Occipital lobe (tissue), 2 donors: ENCODE measurements around the gene LRRC15. TPM values are rescaled to one million over a fixed set of nuclear protein-coding genes. Genes with fewer than 3 reads are reported as not detected.

Experiments
- DNase-seq: peaks from one replicate; lab custom pipeline; 2025; lab: John Stamatoyannopoulos, UW
- total RNA-seq: library from RNA; depleted of rRNA; stranded (reverse); fragments of >200 nt; gene quantifications from one replicate; pipeline ENCODE4 v1.2.3, GENCODE V29; 2014

The LRRC15 gene
- total RNA-seq, 1 donor from 2014 or later: not detected

GRCh38 chr3:194320744-194321243 lies 48.7 kb downstream of the LRRC15 start:
- DNase-seq: no peak

DNA sequence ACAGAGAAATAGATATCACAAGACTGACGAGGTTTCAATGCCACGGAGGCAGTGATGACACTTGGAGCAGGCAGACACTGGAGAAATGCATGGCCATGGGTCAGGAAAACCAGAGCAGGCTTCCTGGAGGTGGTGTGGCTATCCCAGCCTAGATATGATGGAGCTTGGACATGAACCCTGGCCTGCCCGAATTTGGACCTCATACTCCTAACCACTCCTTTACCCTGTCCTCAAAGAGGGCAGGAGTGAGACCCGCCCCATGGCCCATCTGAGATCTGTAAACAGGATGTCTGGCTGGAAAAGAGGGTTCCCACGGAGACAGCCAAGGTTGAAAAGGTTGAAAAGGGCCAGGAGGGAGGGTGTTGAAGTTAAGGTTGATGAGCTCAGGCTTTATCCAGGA lies 49.4 kb downstream of the LRRC15 start:
- no peak for DNase-seq

- DNase-seq: no peak
Measured at GRCh38 chr3:194318511-194319161, 50.9 kb downstream of the LRRC15 start.

- DNase-seq: no peak
Measured at GRCh38 chr3:194316918-194317317, 52.6 kb downstream of the LRRC15 start.

DNA sequence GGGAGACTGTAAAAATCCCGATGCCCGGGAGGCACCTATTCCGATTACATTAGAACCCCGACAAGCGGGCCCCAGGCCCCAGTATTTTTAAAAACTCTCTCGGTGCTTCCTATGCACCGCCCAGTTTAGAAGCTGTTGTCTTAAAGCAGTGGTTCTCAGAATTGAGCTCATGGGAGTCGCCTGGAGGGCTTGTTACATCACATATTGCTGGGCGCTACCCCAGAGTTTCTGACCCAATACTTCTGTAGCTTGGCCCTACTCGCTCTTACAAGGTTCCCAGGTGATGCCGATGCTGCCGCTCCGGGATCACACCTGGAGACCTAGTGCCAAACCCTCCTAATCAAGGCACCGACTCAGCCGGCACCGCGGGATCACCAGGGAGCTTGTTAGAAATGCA lies 53.6 kb downstream of the LRRC15 start:
- no peak for DNase-seq

DNA sequence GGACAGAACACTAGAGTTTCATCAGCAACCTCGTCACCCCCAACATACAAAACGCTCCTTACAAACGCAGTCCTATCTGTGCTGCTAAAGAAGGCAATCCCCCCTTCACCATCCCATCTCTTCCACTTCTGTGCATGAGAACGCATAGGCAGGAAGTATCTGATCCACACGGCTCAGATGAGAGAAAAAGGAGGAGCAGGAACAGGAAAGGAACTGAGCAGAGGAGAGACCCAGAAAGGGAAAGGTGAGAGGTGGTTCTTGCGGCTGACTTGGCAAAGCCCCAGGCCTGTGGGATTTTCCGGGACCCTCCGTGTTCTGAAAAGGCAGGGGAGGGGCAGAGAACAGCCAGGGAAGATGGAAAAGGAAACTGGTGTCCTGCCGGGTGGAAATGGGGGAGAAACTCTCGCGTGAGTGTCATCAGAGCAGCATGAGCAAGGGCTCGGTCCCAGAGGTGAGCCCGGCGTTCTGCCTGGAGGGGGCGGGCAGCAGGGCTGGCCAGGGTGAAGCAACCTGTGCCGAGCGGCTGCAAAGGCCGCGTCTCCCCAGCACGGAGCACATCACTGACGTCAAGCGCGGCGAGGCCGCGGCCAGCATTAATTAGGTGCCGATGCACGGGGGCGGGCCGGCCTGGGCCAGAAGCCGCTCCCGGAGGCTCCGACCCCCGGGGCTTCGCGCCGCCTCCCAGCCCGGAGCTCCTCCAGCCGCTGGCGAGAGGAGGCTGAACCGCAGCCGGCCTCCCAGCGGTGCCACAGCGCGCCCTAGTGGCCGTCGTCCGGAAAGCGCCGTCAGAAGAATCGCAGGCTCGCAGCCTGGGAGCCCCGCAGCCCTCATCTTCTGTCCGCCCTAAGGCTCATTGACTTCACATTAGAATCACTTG lies 54.2 kb downstream of the LRRC15 start:
- DNase-seq: peak; percentile 74

DNA sequence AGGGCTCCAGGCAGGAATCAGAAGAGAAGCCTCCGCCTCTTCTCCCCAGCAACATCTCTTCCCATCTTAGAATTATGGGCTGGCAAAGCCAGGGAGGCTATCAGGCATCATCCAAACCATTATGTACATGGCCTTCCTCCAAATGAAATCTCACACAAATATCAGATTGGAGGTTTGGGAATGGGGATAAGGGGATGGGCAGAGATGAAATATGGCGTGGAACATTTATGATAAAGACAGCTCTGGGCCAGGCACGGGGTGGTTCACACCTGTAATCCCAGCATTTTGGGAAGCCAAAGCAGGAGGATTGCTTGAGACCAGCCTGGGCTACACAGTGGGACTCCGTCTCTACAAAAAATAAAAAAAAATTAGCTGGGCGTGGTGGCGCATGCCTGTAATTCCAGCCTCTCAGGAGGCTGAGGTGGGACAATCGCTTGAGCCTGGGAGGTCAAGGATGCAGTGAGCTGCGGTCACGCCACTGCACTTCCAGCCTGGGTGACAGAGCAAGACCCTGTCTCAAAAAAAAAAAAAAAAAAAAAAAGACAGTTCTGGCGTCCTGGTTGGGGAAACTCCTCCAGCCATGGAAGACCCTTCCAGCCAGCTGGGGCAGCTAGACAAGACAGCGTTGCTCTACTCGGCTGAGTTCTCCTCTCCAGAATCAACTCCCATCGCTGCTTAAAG lies 55.0 kb downstream of the LRRC15 start:
- no peak for DNase-seq

DNA sequence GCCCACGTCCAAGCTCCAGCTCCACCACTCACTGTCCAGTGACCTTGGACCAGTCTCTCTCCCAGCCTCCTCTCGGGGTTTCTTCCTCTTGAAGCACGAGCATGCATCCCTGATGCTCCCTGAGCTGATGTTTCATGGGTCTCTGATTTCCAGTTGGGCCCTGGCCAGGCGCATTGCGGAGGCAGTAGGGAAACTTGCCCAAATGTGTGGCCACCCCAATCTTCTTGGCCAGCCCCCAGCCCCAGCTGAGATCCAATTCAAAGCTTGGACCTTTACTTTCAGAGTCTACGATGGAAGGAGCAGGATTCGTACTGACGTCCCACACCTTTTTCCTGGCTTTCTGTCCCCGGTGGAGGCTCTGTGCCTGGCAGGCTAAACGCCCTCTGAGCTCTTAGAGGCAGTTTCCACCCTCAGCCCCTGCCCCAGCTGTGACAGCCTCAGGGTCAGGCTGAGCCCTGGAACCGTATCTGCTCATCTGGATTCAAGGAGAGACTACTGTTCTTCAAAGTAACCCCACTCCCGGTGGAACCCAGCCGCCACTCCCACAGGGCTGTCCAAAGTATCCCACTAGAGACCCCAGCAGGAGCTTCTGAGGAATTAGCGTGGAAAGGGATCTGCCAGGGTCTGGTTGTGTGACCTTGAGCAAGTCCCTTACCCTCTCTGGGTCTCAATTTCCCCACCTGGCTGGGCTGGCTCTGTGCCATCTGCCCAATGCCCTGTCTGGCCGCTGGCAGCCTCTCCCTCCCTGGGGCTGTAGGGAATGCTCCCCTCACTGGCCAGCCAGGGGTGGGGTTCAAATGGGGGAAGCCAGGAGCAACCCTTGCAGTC lies 55.8 kb downstream of the LRRC15 start:
- DNase-seq: no peak

- peak; percentile 35 for DNase-seq
Measured at GRCh38 chr3:194312743-194313281, 56.7 kb downstream of the LRRC15 start.

DNA sequence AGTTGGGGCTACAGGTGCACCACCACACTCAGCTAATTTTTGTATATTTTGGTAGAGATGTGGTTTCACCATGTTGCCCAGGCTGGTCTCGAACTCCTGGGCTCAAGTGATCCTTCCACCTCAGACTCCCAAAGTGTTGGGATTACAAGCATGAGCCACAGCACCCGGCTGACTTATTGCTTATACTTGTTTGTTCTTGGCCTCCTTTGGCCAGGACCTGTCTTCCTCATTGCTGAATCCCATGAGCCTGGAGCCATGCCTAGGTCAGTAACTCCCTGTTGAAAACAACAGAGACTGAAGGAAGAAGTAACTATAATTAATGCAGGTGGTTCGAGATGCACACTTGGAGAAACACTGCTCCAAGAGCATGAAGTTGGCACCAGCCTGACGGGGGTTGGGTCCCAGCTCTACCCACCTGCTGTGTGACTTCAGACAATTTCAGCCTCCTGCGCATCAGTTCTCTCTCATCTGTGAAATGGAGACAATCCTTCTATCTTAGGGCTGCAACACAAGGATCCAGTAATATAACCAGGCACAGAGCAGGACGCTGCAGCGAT lies 57.3 kb downstream of the LRRC15 start:
- DNase-seq: no peak

GRCh38 chr3:194311000-194311399 lies 58.5 kb downstream of the LRRC15 start:
- DNase-seq: no peak

DNA sequence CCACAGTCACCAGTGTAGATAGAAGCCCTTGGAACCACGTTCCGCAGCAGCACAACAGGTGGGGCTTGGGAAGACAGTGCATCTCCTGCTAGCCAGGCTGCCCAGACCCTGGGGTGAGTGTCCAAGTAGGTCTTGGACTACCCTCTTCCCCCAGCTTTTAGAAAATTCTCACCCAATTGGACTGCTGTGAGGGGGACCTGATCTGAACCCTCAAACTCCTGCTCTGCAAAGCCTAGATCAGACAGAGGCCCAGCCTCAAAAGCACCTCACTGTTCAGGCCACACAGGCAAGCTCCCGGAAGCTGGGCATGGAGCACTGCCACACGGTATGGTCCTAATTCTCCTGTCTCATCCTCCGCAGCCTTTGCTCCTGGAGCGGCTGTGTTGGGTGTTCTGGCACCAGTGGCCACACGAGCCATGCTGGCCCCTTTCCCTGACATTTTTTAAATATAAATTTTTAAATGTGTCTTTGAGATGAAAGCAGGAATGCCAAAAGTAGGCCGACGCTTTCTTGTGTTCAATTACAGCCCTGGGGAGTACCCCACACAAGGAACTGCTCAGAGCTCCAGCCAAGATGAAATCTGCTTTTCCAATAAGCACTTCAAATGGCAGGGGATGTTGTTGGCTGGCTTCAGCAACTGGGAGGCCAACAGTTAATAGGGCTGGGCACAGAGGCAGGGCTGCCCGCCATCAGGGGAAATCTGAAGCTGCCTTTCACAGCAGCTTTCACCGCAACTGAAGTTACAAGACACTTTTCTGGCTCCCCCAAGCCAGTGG lies 59.3 kb downstream of the LRRC15 start:
- DNase-seq: no peak

- DNase-seq: no peak
Measured at GRCh38 chr3:194308601-194309449, 60.7 kb downstream of the LRRC15 start.

- no peak for DNase-seq
Measured at GRCh38 chr3:194307849-194308248, 61.7 kb downstream of the LRRC15 start.

GRCh38 chr3:194306771-194307640 lies 62.5 kb downstream of the LRRC15 start:
- no peak for DNase-seq

- no peak for DNase-seq
Measured at GRCh38 chr3:194306109-194306686, 63.3 kb downstream of the LRRC15 start.

DNA sequence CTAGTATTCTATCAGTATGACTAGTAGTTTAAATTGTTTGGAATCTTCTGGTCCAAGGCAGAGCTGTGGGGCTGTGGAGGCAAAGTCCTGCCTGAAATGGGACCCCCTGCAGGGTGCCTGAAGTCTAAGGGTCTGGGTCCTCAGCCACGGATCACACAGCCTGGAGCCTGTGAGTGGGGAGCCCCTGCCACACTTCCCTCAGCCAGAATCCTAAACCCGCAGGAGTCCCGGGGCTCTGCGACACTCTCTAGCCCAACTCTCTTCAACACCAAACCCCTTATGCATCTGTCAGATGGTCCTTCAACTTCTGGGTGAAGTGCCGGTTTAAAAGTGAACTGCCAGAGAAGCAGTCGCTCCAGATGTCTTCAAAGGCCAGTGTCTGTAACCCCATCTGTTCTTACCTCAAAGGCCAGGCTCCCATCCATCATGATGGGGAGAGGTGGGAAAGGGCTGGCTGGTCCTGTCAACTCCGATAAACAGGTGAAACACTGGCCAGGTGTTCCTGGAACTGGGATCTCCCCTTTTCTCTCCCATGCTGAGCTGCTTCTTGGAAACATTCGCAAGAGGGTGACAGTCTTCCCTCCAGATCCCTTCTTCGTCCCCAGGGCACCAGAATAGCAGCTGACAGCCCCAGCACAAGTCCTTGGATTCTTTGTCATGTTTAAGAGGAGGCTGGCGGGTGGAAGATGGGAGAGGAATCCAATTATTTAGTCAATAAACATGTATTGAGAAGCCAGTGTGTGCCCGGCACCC lies 64.0 kb downstream of the LRRC15 start:
- no peak for DNase-seq
